NCI-H345 (cell line): ENCODE results near the gene GP5.

ENCODE experiments used
- DNase-seq: peaks from one replicate; lab custom pipeline; 2025; lab: John Stamatoyannopoulos, UW

Gene GP5

DNA sequence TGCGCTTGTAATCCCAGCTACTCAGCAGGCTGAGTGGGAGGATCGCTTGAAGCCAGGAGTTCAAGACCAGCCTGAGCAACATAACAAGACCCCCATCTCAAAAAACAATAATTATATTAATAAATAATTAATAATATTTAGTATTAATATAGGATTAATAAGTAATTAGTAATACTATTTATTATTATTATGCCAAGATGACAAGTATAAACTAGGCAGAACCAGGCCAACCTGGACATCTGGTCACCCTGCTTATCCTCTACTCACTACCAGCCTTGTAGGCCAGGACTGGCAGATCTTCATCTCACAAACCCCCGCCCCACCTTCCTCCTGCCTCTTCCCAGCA lies 48.4 kb downstream of the GP5 start:
- no peak for DNase-seq

DNA sequence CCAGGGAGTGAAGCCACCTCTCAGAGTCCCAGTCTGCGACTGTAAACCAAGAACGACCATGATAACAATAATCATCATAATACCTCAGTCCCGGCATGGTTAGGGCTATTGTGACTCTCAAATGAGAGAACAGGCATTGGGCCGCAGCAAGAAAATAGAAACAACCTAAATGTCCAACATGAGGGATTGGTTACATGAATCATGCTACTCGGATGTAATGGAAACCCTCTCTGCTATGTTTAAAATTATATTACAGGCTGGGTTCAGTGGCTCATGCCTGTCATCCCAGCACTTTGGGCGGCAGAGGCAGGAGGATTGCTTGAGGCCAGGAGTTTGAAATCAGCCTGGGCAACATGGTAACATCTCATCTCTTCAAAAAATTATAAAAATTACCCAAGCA lies 50.7 kb downstream of the GP5 start:
- no peak for DNase-seq

DNA sequence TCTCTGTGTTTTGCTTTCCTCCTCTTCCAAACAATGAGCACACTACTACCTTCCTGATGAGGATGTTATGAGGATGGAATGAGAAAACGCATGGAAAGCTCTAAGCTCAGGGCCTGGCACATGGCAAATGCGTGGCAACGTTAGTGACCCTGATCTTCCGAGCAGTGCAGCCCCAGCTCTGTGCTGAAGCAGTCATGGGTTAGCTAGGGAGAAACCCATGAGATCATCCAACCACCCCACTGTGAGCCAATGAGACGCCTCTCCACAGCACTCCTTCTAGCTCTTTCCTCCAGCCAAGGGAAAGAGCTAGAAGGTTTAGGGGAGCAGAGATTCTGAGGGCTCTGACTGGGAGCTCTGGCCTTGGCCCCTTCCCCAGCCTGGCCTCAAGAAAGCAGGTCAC lies 52.4 kb downstream of the GP5 start:
- no peak for DNase-seq

DNA sequence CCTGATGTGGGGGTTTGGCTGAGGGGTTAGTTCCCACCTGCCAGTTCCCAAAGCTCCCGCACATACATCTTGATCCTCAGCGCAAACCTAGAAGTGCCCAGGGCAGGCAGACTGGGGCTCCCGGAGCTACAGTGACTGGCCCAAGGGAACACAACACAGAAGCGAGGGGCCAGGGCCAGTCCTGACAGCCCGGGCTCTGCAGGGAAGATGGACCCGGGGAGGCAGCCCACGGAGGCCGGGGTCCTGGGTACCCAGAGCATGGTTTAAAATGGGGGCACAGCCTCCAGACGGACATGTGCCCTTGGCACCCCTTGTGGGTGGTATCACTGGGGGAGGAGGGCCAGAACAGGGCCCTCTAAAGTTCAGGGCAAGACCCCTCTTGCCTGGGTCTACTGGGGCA lies 53.0 kb downstream of the GP5 start:
- DNase-seq = no peak
